H9 (cell line): ENCODE results near the gene OLIG1. TPM values are rescaled to one million over a fixed set of nuclear protein-coding genes. Genes with fewer than 3 reads are reported as not detected.

Source experiments
- DNase-seq: peaks from one replicate; pipeline ENCODE4 v3.0.0-alpha.2; 2017
- H2AFZ ChIP-seq: one replicate; pipeline ENCODE4 v1.6.1; 2013; ENCODE audit warnings: mild to moderate bottlenecking, low read length, control low read depth, moderate library complexity
- H2AK5ac ChIP-seq: 2 replicates; pipeline ENCODE4 v1.6.1; 2013; ENCODE audit warnings: low read length, control low read depth, mixed read lengths; ENCODE audit not compliant: insufficient read length
- H2BK120ac ChIP-seq: one replicate; pipeline ENCODE4 v1.6.1; 2013; ENCODE audit warnings: low read depth, mild to moderate bottlenecking, low read length, control low read depth, inconsistent platforms; ENCODE audit not compliant: poor library complexity, severe bottlenecking
- H2BK12ac ChIP-seq: 2 replicates; pipeline ENCODE4 v1.6.1; 2013; ENCODE audit warnings: low read length, control low read depth, mixed read lengths, low read depth; ENCODE audit not compliant: insufficient read length
- H2BK15ac ChIP-seq: 2 replicates; pipeline ENCODE4 v1.6.1; 2013; ENCODE audit warnings: low read depth, low read length, control low read depth
- H2BK20ac ChIP-seq: one replicate; pipeline ENCODE4 v1.6.1; 2013; ENCODE audit warnings: low read depth, mild to moderate bottlenecking, low read length, control low read depth, inconsistent platforms; ENCODE audit not compliant: poor library complexity, severe bottlenecking
- H2BK5ac ChIP-seq: 2 replicates; pipeline ENCODE4 v1.6.1; 2013; ENCODE audit warnings: low read length, control low read depth, mixed read lengths; ENCODE audit not compliant: insufficient read length
- H3K14ac ChIP-seq: 2 replicates; pipeline ENCODE4 v1.6.1; 2013; ENCODE audit warnings: low read length, control low read depth; ENCODE audit not compliant: insufficient read depth
- H3K18ac ChIP-seq: 2 replicates; pipeline ENCODE4 v1.6.1; 2013; ENCODE audit warnings: low read depth, mild to moderate bottlenecking, mixed read lengths, low read length, control low read depth; ENCODE audit not compliant: insufficient read length
- H3K23ac ChIP-seq: 2 replicates; pipeline ENCODE4 v1.6.1; 2013; ENCODE audit warnings: low read length, control low read depth, mixed read lengths, low read depth; ENCODE audit not compliant: insufficient read length
- H3K23me2 ChIP-seq: 2 replicates; pipeline ENCODE4 v1.6.1; 2013; ENCODE audit warnings: low read depth, mild to moderate bottlenecking, mixed read lengths, low read length, control low read depth; ENCODE audit not compliant: insufficient read length, poor library complexity, severe bottlenecking
- H3K27ac ChIP-seq: 2 replicates; pipeline ENCODE4 v1.5.1; 2013; ENCODE audit warnings: low read length, control low read depth, mixed read lengths, low read depth; ENCODE audit not compliant: insufficient read length
- H3K27me3 ChIP-seq: 2 replicates; pipeline ENCODE4 v1.6.1; 2013; ENCODE audit warnings: low read length, control low read depth, inconsistent platforms; ENCODE audit not compliant: insufficient read depth
- H3K4ac ChIP-seq: 2 replicates; pipeline ENCODE4 v1.6.1; 2013; ENCODE audit warnings: low read depth, mild to moderate bottlenecking, control low read depth, inconsistent platforms, low read length, moderate library complexity
- H3K4me1 ChIP-seq: 2 replicates; pipeline ENCODE4 v1.6.1; 2013; ENCODE audit warnings: low read length, control low read depth, inconsistent platforms; ENCODE audit not compliant: insufficient read depth
- H3K4me2 ChIP-seq: 2 replicates; pipeline ENCODE4 v1.6.1; 2013; ENCODE audit warnings: low read length, control low read depth, mixed read lengths; ENCODE audit not compliant: insufficient read length, insufficient read depth
- H3K56ac ChIP-seq: 2 replicates; pipeline ENCODE4 v1.6.1; 2013; ENCODE audit warnings: low read depth, mild to moderate bottlenecking, mixed read lengths, low read length, control low read depth; ENCODE audit not compliant: insufficient read length
- H3K79me1 ChIP-seq: 2 replicates; pipeline ENCODE4 v1.6.1; 2013; ENCODE audit warnings: low read depth, mild to moderate bottlenecking, moderate library complexity, low read length, control low read depth, inconsistent platforms; ENCODE audit not compliant: insufficient read depth, poor library complexity, severe bottlenecking
- H3K79me2 ChIP-seq: 2 replicates; pipeline ENCODE4 v1.6.1; 2013; ENCODE audit warnings: low read length, control low read depth, inconsistent platforms; ENCODE audit not compliant: insufficient read depth
- H3K9ac ChIP-seq: 2 replicates; pipeline ENCODE4 v1.6.1; 2013; ENCODE audit warnings: low read length, control low read depth, mixed read lengths; ENCODE audit not compliant: insufficient read length; ENCODE audit errors: extremely low read depth
- H3K9me3 ChIP-seq: one replicate; pipeline ENCODE4 v1.6.1; 2013; ENCODE audit warnings: low read depth, low read length, inconsistent platforms; ENCODE audit not compliant: control insufficient read depth
- H3T11ph ChIP-seq: one replicate; pipeline ENCODE4 v1.6.1; 2013; ENCODE audit warnings: mild to moderate bottlenecking, low read length, control low read depth, inconsistent platforms
- H4K20me1 ChIP-seq: one replicate; pipeline ENCODE4 v1.6.1; 2013; ENCODE audit not compliant: control insufficient read depth, insufficient read length, insufficient read depth
- H4K5ac ChIP-seq: 2 replicates; pipeline ENCODE4 v1.6.1; 2013; ENCODE audit warnings: low read depth, mild to moderate bottlenecking, mixed read lengths, low read length, control low read depth; ENCODE audit not compliant: insufficient read length
- H4K8ac ChIP-seq: replicated peaks from 2 replicates; pipeline ENCODE4 v1.6.1; 2013; ENCODE audit warnings: low read length, control low read depth, mixed read lengths, low read depth; ENCODE audit not compliant: insufficient read length
- H4K91ac ChIP-seq: 2 replicates; pipeline ENCODE4 v1.6.1; 2013; ENCODE audit warnings: low read depth, mild to moderate bottlenecking, moderate library complexity, mixed read lengths, low read length, control low read depth; ENCODE audit not compliant: insufficient read length
- H3K27ac Mint-ChIP-seq, 3 experiments: 2 replicates in 2 of 3; 3 replicates in 1 of 3; pipeline ENCODE4 v1.8.0; 2020 to 2021; ENCODE audit warnings: mixed read lengths in 3 of 3, mild to moderate bottlenecking in 1 of 3, moderate library complexity in 1 of 3
- H3K27me3 Mint-ChIP-seq: 2 replicates; pipeline ENCODE4 v1.8.0; 2021; ENCODE audit warnings: low read depth, mild to moderate bottlenecking, moderate library complexity, mixed read lengths
- H3K36me3 Mint-ChIP-seq, 3 experiments: 2 replicates in 2 of 3; 3 replicates in 1 of 3; pipeline ENCODE4 v1.8.0; 2020 to 2021; ENCODE audit warnings: low read depth in 3 of 3, mixed read lengths in 3 of 3; ENCODE audit not compliant: insufficient read depth in 1 of 3
- H3K4me1 Mint-ChIP-seq, 2 experiments: 2 replicates each; pipeline ENCODE4 v1.8.0; 2020; ENCODE audit warnings: mixed read lengths in 2 of 2
- H3K4me3 Mint-ChIP-seq, 2 experiments: 2 replicates in 1 of 2; 3 replicates in 1 of 2; pipeline ENCODE4 v1.8.0; 2020 to 2021; ENCODE audit warnings: mild to moderate bottlenecking in 2 of 2, mixed read lengths in 2 of 2, moderate library complexity in 1 of 2
- H3K9me3 Mint-ChIP-seq, 2 experiments: 2 replicates in 1 of 2; 3 replicates in 1 of 2; pipeline ENCODE4 v1.8.0; 2020; ENCODE audit warnings: mild to moderate bottlenecking in 2 of 2, mixed read lengths in 2 of 2, moderate library complexity in 1 of 2
- CTCF ChIP-seq: fragments of 200-600 bp; sonication (generic); conservative IDR thresholded peaks from 3 replicates; pipeline ENCODE4 v1.8.0; 2021; ENCODE audit warnings: antibody characterized with exemption, mild to moderate bottlenecking
- WGBS: extraction: QIAGEN DNeasy Blood & Tissue Kit; methylation state at CpG from one replicate; pipeline ENCODE4 v1.1.7; 2013; ENCODE audit warnings: missing lambda C conversion rate, low lambda C conversion rate, mixed read lengths; ENCODE audit not compliant: insufficient read length; ENCODE audit errors: extremely low coverage; 5-methylcytosine and 5-hydroxymethylcytosine counted together
- total RNA-seq: library from RNA; stranded (reverse); gene quantifications from 2 replicates; pipeline ENCODE4 v1.2.1, GENCODE V29; 2021

OLIG1 gene
- total RNA-seq, 1 experiment from 2014 or later = 0.31 TPM

GRCh38 chr21:33064623-33065390 is 5.1 kb upstream of the OLIG1 start:
- H3K9me3 ChIP-seq = no peaks in the 10 kb centered on the region
- no peaks in the 10 kb centered on the region for H3K79me1 ChIP-seq
- no peaks in the 10 kb centered on the region for H4K20me1 ChIP-seq
- no peak overlapping the region for H4K91ac ChIP-seq
- no peak overlapping the region for H3T11ph ChIP-seq
- H3K4me3 Mint-ChIP-seq = peak overlapping the region in 1 of 2 experiments; percentile 10; a peak in 1 of 5 replicates
- peak; percentile 51 for DNase-seq
- H2BK5ac ChIP-seq = no peak overlapping the region
- no peak overlapping the region for H3K27ac ChIP-seq
- no peak overlapping the region for H3K23ac ChIP-seq
- no peak overlapping the region for H3K56ac ChIP-seq
- no peak overlapping the region for H2AK5ac ChIP-seq
- H3K4ac ChIP-seq = no peak overlapping the region
- H3K4me1 ChIP-seq = no peaks in the 10 kb centered on the region; the same call in 1 of the 2 replicates
- no peak overlapping the region for H4K8ac ChIP-seq
- no peak overlapping the region for H3K18ac ChIP-seq
- H2BK15ac ChIP-seq = no peak overlapping the region
- no peaks in the 10 kb centered on the region for H3K79me2 ChIP-seq
- H3K9me3 Mint-ChIP-seq = peaks cover 8 to 12% of the 10 kb centered on the region in 2 experiments
- peaks cover 0 to 4% (median 0%) of the 10 kb centered on the region in 3 experiments; a peak in 1 of 7 replicates for H3K36me3 Mint-ChIP-seq
- no peak overlapping the region for H3K14ac ChIP-seq
- H2AFZ ChIP-seq = no peak overlapping the region
- H3K9ac ChIP-seq = no peak overlapping the region
- no peak overlapping the region for H2BK20ac ChIP-seq
- H3K23me2 ChIP-seq = no peaks in the 10 kb centered on the region
- H3K4me2 ChIP-seq = peak overlapping the region; percentile 42
- no peak overlapping the region for H3K27ac Mint-ChIP-seq
- H2BK12ac ChIP-seq = no peak overlapping the region
- TF ChIP-seq CTCF = no peak
- H3K27me3 ChIP-seq = peaks cover 38% of the 10 kb centered on the region
- no peak overlapping the region for H4K5ac ChIP-seq
- H2BK120ac ChIP-seq = no peak overlapping the region
- H3K4me1 Mint-ChIP-seq = peaks cover 11 to 17% of the 10 kb centered on the region in 2 experiments
- H3K27me3 Mint-ChIP-seq = peaks cover 94% of the 10 kb centered on the region
- WGBS = no CpG with 5 or more reads among the region's 18 CpGs
